SJSA1 (cell line): ENCODE measurements around the gene RPS24. TPM values are rescaled to one million over a fixed set of nuclear protein-coding genes. Genes with fewer than 3 reads are reported as not detected.
A peak's percentile ranks its signal among the peaks of the same experiment; 100 is the strongest.

Source experiments
- DNase-seq, 2 experiments: peaks; one replicate each; pipeline ENCODE4 v3.0.0-alpha.2; 2015 to 2020; ENCODE audit warnings: low spot score in 2 of 2, low read depth in 1 of 2
- H3K27ac ChIP-seq: fragments of 250-450 bp; sonication (Bioruptor Pico); 2 replicates; pipeline ENCODE4 v1.5.1; 2020; ENCODE audit warnings: mild to moderate bottlenecking, moderate library complexity
- H3K27me3 ChIP-seq: fragments of 250-450 bp; sonication (Bioruptor Pico); replicated peaks from 2 replicates; pipeline ENCODE4 v1.5.1; 2020; ENCODE audit warnings: mild to moderate bottlenecking, moderate library complexity
- H3K36me3 ChIP-seq: fragments of 250-450 bp; sonication (Bioruptor Pico); 2 replicates; pipeline ENCODE4 v1.5.1; 2020; ENCODE audit warnings: mild to moderate bottlenecking
- H3K4me1 ChIP-seq: fragments of 250-450 bp; sonication (Bioruptor Pico); replicated peaks from 2 replicates; pipeline ENCODE4 v1.6.1; 2021; ENCODE audit warnings: mild to moderate bottlenecking
- H3K4me3 ChIP-seq: fragments of 250-450 bp; sonication (Bioruptor Pico); 2 replicates; pipeline ENCODE4 v1.5.1; 2020; ENCODE audit warnings: mild to moderate bottlenecking
- H3K9me3 ChIP-seq: fragments of 250-450 bp; sonication (Bioruptor Pico); replicated peaks from 2 replicates; pipeline ENCODE4 v1.5.1; 2020; ENCODE audit warnings: mild to moderate bottlenecking
- total RNA-seq: library from RNA; depleted of rRNA; stranded (reverse); fragments of >200 nt; shearing (Covaris generic); gene quantifications from 2 replicates; pipeline ENCODE4 v1.2.3, GENCODE V29; 2014

The RPS24 gene
- total RNA-seq, 1 experiment from 2014 or later, result 2,140 TPM

DNA sequence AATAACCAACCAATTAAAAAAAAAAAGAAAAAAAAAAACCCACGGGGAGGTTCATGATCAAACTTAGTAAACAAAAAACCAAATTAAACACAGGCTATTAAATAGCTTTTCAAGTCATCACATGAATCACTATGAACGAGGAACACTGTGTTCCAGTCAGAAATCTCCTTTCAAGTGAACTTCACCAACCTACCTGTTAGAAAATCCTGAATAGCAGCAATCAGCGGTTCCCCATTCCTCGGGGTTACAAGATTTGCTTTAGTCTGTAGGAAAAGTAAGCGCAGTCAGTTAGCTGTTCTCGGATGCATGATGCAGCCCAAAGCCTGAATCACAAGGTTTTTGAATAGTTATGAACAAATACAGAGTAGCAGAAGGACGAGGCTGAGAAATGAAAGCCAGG, 23.4 kb upstream of the RPS24 start:
- no peak for DNase-seq
- Histone ChIP-seq H3K27ac (no peak overlapping the region), H3K4me3 (no peak overlapping the region), H3K27me3 (no peaks in the 10 kb centered on the region), H3K9me3 (no peaks in the 10 kb centered on the region), H3K4me1 (no peaks in the 10 kb centered on the region), H3K36me3 (peaks cover 93% of the 10 kb centered on the region)

- no peaks in the 10 kb centered on the region for H3K4me1 ChIP-seq
- DNase-seq, result no peak
- H3K9me3 ChIP-seq, result no peaks in the 10 kb centered on the region
- H3K36me3 ChIP-seq, result peaks cover 93% of the 10 kb centered on the region
- H3K27ac ChIP-seq, result no peak overlapping the region
- no peak overlapping the region for H3K4me3 ChIP-seq
- H3K27me3 ChIP-seq, result no peaks in the 10 kb centered on the region
Observed at GRCh38 chr10:78011065-78011464, 22.6 kb upstream of the RPS24 start.

DNA sequence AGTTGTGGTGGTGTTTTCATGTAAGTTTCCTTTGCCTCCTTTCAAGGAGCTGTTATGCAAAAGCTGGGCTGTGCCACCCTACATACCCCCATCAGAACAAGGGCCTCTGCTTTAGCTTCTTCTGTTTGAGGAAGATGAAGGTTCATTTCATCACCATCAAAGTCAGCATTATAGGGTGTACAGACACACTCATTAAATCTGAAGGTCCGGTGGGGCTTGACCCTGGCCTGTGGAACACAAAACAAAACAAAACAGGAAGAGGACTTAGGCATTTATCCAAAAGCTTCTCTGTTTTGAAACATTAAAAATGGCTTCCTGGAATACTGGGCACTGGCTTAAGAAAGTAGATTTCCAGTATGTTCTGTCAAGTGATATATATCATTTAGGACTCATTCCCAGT, 20.1 kb upstream of the RPS24 start:
- no peaks in the 10 kb centered on the region for H3K27me3 ChIP-seq
- DNase-seq, result no peak
- H3K36me3 ChIP-seq, result peaks cover 95% of the 10 kb centered on the region
- no peak overlapping the region for H3K27ac ChIP-seq
- no peaks in the 10 kb centered on the region; the same call in 1 of the 2 replicates for H3K9me3 ChIP-seq
- no peaks in the 10 kb centered on the region for H3K4me1 ChIP-seq
- no peak overlapping the region for H3K4me3 ChIP-seq

- Histone ChIP-seq H3K4me1 (no peaks in the 10 kb centered on the region), H3K27ac (no peak overlapping the region), H3K36me3 (peaks cover 95% of the 10 kb centered on the region), H3K4me3 (no peak overlapping the region), H3K27me3 (no peaks in the 10 kb centered on the region), H3K9me3 (no peaks in the 10 kb centered on the region; the same call in 1 of the 2 replicates)
- DNase-seq, result no peak
Observed at GRCh38 chr10:78015546-78015945, 18.1 kb upstream of the RPS24 start.

- no peaks in the 10 kb centered on the region; the same call in 1 of the 2 replicates for H3K9me3 ChIP-seq
- no peaks in the 10 kb centered on the region for H3K27me3 ChIP-seq
- no peak overlapping the region for H3K4me3 ChIP-seq
- no peak overlapping the region for H3K27ac ChIP-seq
- no peak for DNase-seq
- no peaks in the 10 kb centered on the region for H3K4me1 ChIP-seq
- peaks cover 94% of the 10 kb centered on the region for H3K36me3 ChIP-seq
Observed at GRCh38 chr10:78017856-78018255, 15.8 kb upstream of the RPS24 start.

- no peaks in the 10 kb centered on the region for H3K27me3 ChIP-seq
- H3K4me3 ChIP-seq, result no peak overlapping the region
- H3K4me1 ChIP-seq, result no peaks in the 10 kb centered on the region
- no peaks in the 10 kb centered on the region; the same call in 1 of the 2 replicates for H3K9me3 ChIP-seq
- peaks cover 94% of the 10 kb centered on the region for H3K36me3 ChIP-seq
- DNase-seq, result no peak
- H3K27ac ChIP-seq, result no peak overlapping the region
Observed at GRCh38 chr10:78019264-78019663, 14.4 kb upstream of the RPS24 start.

DNA sequence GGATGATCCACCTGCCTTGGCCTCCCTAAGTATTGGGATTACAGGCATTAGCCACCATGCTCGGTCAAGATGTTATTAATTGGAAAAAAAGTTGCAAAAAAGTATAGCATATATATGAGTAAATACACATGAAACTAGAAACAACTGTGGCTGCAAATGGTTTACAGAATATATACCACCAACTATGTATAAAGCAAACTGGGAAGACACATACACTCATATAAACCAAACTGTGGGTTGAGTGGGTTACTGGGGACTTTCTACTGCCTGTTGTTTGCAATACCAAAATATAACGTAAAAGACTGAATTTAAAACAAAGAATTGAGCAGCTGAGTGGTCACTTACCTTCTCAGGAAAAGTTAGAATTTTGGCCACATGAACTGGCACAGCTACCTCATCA, 12.5 kb upstream of the RPS24 start:
- Histone ChIP-seq H3K9me3 (no peaks in the 10 kb centered on the region; the same call in 1 of the 2 replicates), H3K4me3 (no peak overlapping the region), H3K27ac (no peak overlapping the region), H3K4me1 (peaks cover 11% of the 10 kb centered on the region), H3K27me3 (no peaks in the 10 kb centered on the region), H3K36me3 (peaks cover 87% of the 10 kb centered on the region)
- DNase-seq, result no peak

DNA sequence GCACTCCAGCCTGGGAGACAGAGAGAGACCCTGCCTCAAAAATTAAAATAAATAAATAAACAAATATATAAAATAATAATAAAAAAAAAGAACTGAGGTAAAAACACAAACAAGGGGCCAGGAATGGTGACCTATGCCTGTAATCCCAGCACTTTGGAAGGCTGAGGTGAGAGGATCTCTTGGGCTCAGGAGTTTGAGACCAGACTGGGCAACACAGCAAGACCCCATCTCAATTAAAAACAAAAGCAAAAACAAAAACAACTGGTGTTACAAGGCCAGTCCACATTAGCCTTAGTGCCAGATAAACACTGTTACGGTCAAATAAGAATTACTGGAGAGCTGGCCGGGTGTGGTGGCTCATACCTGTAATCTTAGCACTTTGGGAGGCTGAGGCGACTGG, 9.9 kb upstream of the RPS24 start:
- Histone ChIP-seq H3K27me3 (no peaks in the 10 kb centered on the region), H3K36me3 (peaks cover 77% of the 10 kb centered on the region), H3K4me3 (no peak overlapping the region), H3K4me1 (peaks cover 26% of the 10 kb centered on the region), H3K9me3 (no peaks in the 10 kb centered on the region; the same call in 1 of the 2 replicates), H3K27ac (no peak overlapping the region)
- no peak for DNase-seq

GRCh38 chr10:78025685-78026364, 7.8 kb upstream of the RPS24 start:
- peak overlapping the region; percentile 4; the same call in 1 of the 2 replicates for H3K27ac ChIP-seq
- peaks cover 31% of the 10 kb centered on the region for H3K4me1 ChIP-seq
- no peaks in the 10 kb centered on the region for H3K27me3 ChIP-seq
- peak in 1 of 2 experiments; percentile 37 for DNase-seq
- H3K9me3 ChIP-seq, result no peaks in the 10 kb centered on the region
- H3K4me3 ChIP-seq, result no peak overlapping the region
- peaks cover 58% of the 10 kb centered on the region for H3K36me3 ChIP-seq

DNA sequence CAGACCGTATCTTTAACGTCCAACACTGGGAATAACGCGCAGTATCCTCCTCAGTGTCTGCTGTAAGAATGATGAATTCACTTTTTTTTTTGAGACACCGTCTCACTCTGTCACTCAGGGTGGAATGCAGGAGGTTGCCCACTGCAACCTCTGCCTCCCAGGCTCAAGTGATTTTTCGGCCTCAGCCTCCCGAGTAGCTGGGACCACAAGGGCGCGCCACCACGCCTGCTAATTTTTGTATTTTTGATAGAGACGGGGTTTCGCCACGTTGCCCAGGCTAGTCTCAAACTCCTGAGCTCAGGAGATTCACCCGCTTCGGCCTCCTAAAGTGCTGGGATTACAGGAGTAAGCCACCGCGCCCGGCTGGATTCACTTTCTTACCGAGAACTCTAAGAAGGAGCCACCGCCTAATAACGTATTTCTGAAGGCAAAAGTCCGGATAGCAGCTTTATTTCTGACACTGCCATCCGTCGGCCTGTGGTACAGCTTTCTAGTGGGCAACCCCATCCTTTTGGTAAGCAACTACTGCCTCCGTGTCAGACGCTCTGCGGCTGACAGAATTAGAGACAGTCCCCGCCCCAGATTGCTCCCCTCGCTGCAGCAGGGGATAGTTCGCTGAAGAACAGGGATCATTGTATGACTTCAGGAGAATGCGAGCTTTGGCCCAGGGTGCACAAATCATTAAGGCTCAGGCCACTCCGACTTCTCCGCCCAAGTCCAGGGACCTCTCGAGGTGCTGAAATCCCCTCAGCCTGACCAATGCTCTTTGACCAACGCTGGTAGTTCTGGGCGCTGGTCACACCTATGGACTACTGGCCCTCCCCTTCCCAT, 5.0 kb upstream of the RPS24 start:
- Histone ChIP-seq H3K27me3 (no peaks in the 10 kb centered on the region), H3K4me3 (peak overlapping the region; percentile 69), H3K36me3 (peaks cover 31% of the 10 kb centered on the region), H3K27ac (no peak overlapping the region), H3K4me1 (peaks cover 31% of the 10 kb centered on the region), H3K9me3 (no peaks in the 10 kb centered on the region)
- no peak for DNase-seq

GRCh38 chr10:78029269-78030226, 4.1 kb upstream of the RPS24 start, which contains the start of gene POLR3A:
Gene POLR3A (minus strand): TSS chr10:78029515. CDS start chr10:78029407, 108 bp downstream.
- peak within 1 kb of the TSS; percentile 69 for H3K4me3 ChIP-seq

GRCh38 chr10:78033387-78033636, 351 bp upstream of the RPS24 start:
- H3K27me3 ChIP-seq, result no peaks in the 10 kb centered on the region
- DNase-seq, result no peak

More at GRCh38 chr10:78029269-78030226, 4.1 kb upstream of the RPS24 start, which contains the start of gene POLR3A:
- Histone ChIP-seq H3K27ac (0 out of 2 replicates have a peak within 1 kb of the TSS, but pooled peaks have one; percentile 3), H3K36me3 (peaks cover 26% of the 10 kb centered on the region), H3K27me3 (no peaks in the 10 kb centered on the region), H3K4me1 (peaks cover 31% of the 10 kb centered on the region), H3K9me3 (no peaks in the 10 kb centered on the region)
- DNase-seq, result peak; percentile 96 to 97

DNA sequence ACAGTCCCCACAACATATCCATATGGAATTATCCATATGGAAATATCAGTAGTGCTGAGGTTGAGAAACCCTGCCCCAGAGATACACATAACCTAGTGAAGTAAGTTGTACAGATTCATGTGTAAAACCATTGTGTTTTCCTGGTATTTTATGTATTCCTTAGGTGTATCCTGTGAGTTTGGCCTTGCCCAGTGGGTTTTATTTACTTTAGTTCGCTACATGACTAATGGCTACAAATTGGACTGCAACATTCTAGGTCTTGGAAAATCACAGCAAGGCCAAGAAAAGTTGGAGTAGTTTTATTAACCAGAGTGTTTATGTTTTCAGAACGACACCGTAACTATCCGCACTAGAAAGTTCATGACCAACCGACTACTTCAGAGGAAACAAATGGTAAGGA, 1.4 kb downstream of the RPS24 start:
- H3K27ac ChIP-seq, result no peak overlapping the region; the same call in 1 of the 2 replicates

More at GRCh38 chr10:78033387-78033636, 351 bp upstream of the RPS24 start:
- Histone ChIP-seq H3K9me3 (no peaks in the 10 kb centered on the region), H3K4me3 (peak overlapping the region; percentile 65), H3K27ac (no peak overlapping the region), H3K4me1 (peaks cover 16% of the 10 kb centered on the region), H3K36me3 (peaks cover 41% of the 10 kb centered on the region)

More for the DNA sequence above, 1.4 kb downstream of the RPS24 start:
- Histone ChIP-seq H3K4me1 (peaks cover 9% of the 10 kb centered on the region), H3K9me3 (no peaks in the 10 kb centered on the region), H3K36me3 (peaks cover 57% of the 10 kb centered on the region), H3K4me3 (peak overlapping the region; percentile 65), H3K27me3 (no peaks in the 10 kb centered on the region)
- no peak for DNase-seq
